ENCODE data around the gene KIR2DL1. TPM values are rescaled to one million over a fixed set of nuclear protein-coding genes. Genes with fewer than 3 reads are reported as not detected.
"Not testable (repeated sequence)": the region's sequence is repeated elsewhere in the genome, so short reads cannot be mapped to it uniquely, and the experiment has no call there.

KIR2DL1 gene
- total and polyA plus RNA-seq, 10 of the 15 experiments (the other 5 are each of a cell fraction or from before 2014, with no cell fraction given): 0.35 TPM; not detected in 9

DNA sequence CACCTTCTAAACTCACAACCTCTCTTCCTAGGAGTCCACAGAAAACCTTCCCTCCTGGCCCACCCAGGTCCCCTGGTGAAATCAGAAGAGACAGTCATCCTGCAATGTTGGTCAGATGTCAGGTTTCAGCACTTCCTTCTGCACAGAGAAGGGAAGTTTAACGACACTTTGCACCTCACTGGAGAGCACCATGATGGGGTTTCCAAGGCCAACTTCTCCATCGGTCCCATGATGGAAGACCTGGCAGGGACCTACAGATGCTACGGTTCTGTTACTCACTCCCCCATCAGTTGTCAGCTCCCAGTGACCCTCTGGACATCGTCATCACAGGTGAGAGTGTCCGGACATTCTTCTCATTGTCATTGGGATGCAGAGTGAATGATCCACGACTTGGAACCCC is 11.0 kb upstream of the KIR2DL1 start:
- ATAC-seq; H3K4me2 ChIP-seq (ENCODE audit: control insufficient read depth, insufficient read depth); H3K36me3 ChIP-seq (ENCODE audit: control insufficient read depth in 2 of 2, insufficient read depth in 2 of 2, low read length in 1 of 2); H3K4me3 ChIP-seq; H3K4me1 ChIP-seq (ENCODE audit: control insufficient read depth, insufficient read depth, low read length); H3K9ac ChIP-seq (ENCODE audit: control insufficient read depth, insufficient read depth, low read length); RAD21 ChIA-PET (ENCODE audit: unreplicated experiment); H3K79me2 ChIP-seq (ENCODE audit: control insufficient read depth, insufficient read depth, low read length); H4K20me1 ChIP-seq (ENCODE audit: control insufficient read depth, insufficient read depth); BruUV-seq (replicated peaks); H2AFZ ChIP-seq (ENCODE audit: control insufficient read depth, low read depth, low read length); H3K27ac ChIP-seq (ENCODE audit: control insufficient read depth, insufficient read depth); H3K27me3 ChIP-seq (replicated peaks in 1 of 2; ENCODE audit: control insufficient read depth in 2 of 2, insufficient read depth in 2 of 2, low read length in 1 of 2); in situ Hi-C loops (cut with MboI); DNase-seq (ENCODE audit: low read depth, low spot score); H3K9me3 ChIP-seq (replicated peaks; ENCODE audit: control insufficient read depth, insufficient read depth, low read length); POLR2A ChIA-PET; SMC1A ChIA-PET (ENCODE audit: uncharacterized antibody, unreplicated experiment); intact Hi-C loops (cut with micrococcal nuclease; ENCODE audit: unreplicated experiment); CTCF ChIA-PET; FAIRE-seq: not testable (repeated sequence)
- WGBS (ENCODE audit: insufficient coverage, insufficient replicate concordance, low lambda C conversion rate, missing lambda C conversion rate): 16% methylated on average over 6 of the region's 6 CpGs

DNA sequence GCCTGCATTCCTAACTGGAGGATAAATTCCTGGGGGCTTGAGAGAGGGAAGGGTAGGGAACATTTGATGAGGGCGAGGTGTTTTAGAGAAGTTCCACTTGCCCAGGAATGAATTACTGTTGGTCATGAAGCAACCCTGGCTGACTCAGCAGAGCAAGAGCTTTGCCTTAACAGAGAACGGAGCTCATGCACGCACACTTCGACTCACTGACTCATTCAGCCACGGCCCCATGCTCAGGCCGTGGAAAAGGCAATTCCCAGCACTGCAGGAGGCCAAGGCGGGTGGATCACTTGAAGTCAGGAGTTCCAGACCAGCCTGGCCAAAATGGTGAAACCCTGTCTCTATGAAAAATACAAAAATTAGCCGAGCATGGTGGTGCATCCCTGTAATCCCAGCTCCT is 5.4 kb upstream of the KIR2DL1 start:
- H3K79me2 ChIP-seq (ENCODE audit: control insufficient read depth, insufficient read depth, low read length); CTCF ChIA-PET; intact Hi-C loops (cut with micrococcal nuclease; ENCODE audit: unreplicated experiment); H3K9ac ChIP-seq (ENCODE audit: control insufficient read depth, insufficient read depth, low read length); POLR2A ChIA-PET; BruUV-seq (replicated peaks); DNase-seq (ENCODE audit: low read depth, low spot score); H3K27me3 ChIP-seq (replicated peaks in 1 of 2; ENCODE audit: control insufficient read depth in 2 of 2, insufficient read depth in 2 of 2, low read length in 1 of 2); H3K27ac ChIP-seq (ENCODE audit: control insufficient read depth, insufficient read depth); ATAC-seq; H3K36me3 ChIP-seq (ENCODE audit: control insufficient read depth in 2 of 2, insufficient read depth in 2 of 2, low read length in 1 of 2); FAIRE-seq; SMC1A ChIA-PET (ENCODE audit: uncharacterized antibody, unreplicated experiment); in situ Hi-C loops (cut with MboI); H3K4me2 ChIP-seq (ENCODE audit: control insufficient read depth, insufficient read depth); H2AFZ ChIP-seq (ENCODE audit: control insufficient read depth, low read depth, low read length); H3K4me1 ChIP-seq (ENCODE audit: control insufficient read depth, insufficient read depth, low read length); H3K9me3 ChIP-seq (replicated peaks; ENCODE audit: control insufficient read depth, insufficient read depth, low read length); RAD21 ChIA-PET (ENCODE audit: unreplicated experiment); H3K4me3 ChIP-seq; H4K20me1 ChIP-seq (ENCODE audit: control insufficient read depth, insufficient read depth): not testable (repeated sequence)
- 14% methylated on average over 8 of the region's 8 CpGs for WGBS (ENCODE audit: insufficient coverage, insufficient replicate concordance, low lambda C conversion rate, missing lambda C conversion rate)

DNA sequence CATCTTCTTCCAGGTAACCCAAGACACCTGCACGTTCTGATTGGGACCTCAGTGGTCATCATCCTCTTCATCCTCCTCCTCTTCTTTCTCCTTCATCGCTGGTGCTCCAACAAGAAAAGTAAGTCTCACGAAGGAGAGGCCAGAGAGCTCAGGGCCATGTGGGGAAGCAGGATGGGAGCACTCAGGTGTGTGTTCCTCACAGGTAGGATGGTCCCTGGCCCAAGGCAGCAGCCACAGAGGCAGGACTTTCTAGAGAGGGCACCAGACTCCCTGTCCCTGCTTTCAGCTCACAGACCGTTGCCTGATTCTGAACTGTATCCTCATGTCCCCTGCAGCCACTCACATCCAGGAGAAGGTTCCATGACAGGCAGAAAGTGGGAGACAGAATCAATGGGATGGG is 3.1 kb upstream of the KIR2DL1 start:
- H3K9ac ChIP-seq (ENCODE audit: control insufficient read depth, insufficient read depth, low read length); BruUV-seq (replicated peaks); H2AFZ ChIP-seq (ENCODE audit: control insufficient read depth, low read depth, low read length); H3K27ac ChIP-seq (ENCODE audit: control insufficient read depth, insufficient read depth); H3K36me3 ChIP-seq (ENCODE audit: control insufficient read depth in 2 of 2, insufficient read depth in 2 of 2, low read length in 1 of 2); H3K27me3 ChIP-seq (replicated peaks in 1 of 2; ENCODE audit: control insufficient read depth in 2 of 2, insufficient read depth in 2 of 2, low read length in 1 of 2); RAD21 ChIA-PET (ENCODE audit: unreplicated experiment); H3K9me3 ChIP-seq (replicated peaks; ENCODE audit: control insufficient read depth, insufficient read depth, low read length); intact Hi-C loops (cut with micrococcal nuclease; ENCODE audit: unreplicated experiment); ATAC-seq; H4K20me1 ChIP-seq (ENCODE audit: control insufficient read depth, insufficient read depth); SMC1A ChIA-PET (ENCODE audit: uncharacterized antibody, unreplicated experiment); H3K4me3 ChIP-seq; DNase-seq (ENCODE audit: low read depth, low spot score); FAIRE-seq; in situ Hi-C loops (cut with MboI); POLR2A ChIA-PET; CTCF ChIA-PET; H3K4me1 ChIP-seq (ENCODE audit: control insufficient read depth, insufficient read depth, low read length); H3K79me2 ChIP-seq (ENCODE audit: control insufficient read depth, insufficient read depth, low read length); H3K4me2 ChIP-seq (ENCODE audit: control insufficient read depth, insufficient read depth): not testable (repeated sequence)
- WGBS (ENCODE audit: insufficient coverage, insufficient replicate concordance, low lambda C conversion rate, missing lambda C conversion rate): 7% methylated on average over 3 of the region's 4 CpGs

DNA sequence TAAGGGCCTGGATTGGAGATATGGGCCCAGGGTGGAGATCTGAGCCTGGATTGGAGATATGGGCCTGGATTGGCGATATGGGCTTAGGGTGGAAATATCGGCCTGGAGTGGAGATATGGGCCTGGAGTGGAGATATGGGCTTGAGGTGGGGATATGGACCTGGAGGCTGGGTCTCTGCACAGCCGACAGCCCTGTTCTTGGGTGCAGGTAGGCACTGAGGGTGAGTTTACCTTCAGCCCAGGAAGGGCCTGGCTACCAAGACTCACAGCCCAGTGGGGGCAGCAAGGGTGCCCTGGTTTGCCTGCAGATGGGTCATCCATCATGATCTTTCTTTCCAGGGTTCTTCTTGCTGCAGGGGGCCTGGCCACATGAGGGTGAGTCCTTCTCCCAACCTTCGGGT is 918 bp downstream of the KIR2DL1 start:
- CTCF ChIA-PET; SMC1A ChIA-PET (ENCODE audit: uncharacterized antibody, unreplicated experiment); BruUV-seq (replicated peaks); FAIRE-seq; DNase-seq (ENCODE audit: low read depth, low spot score); H3K27me3 ChIP-seq (replicated peaks in 1 of 2; ENCODE audit: control insufficient read depth in 2 of 2, insufficient read depth in 2 of 2, low read length in 1 of 2); H3K79me2 ChIP-seq (ENCODE audit: control insufficient read depth, insufficient read depth, low read length); H3K36me3 ChIP-seq (ENCODE audit: control insufficient read depth in 2 of 2, insufficient read depth in 2 of 2, low read length in 1 of 2); intact Hi-C loops (cut with micrococcal nuclease; ENCODE audit: unreplicated experiment); H3K4me1 ChIP-seq (ENCODE audit: control insufficient read depth, insufficient read depth, low read length); H2AFZ ChIP-seq (ENCODE audit: control insufficient read depth, low read depth, low read length); H3K4me2 ChIP-seq (ENCODE audit: control insufficient read depth, insufficient read depth); H3K4me3 ChIP-seq; H4K20me1 ChIP-seq (ENCODE audit: control insufficient read depth, insufficient read depth); RAD21 ChIA-PET (ENCODE audit: unreplicated experiment); POLR2A ChIA-PET; ATAC-seq; H3K9ac ChIP-seq (ENCODE audit: control insufficient read depth, insufficient read depth, low read length); H3K27ac ChIP-seq (ENCODE audit: control insufficient read depth, insufficient read depth); H3K9me3 ChIP-seq (replicated peaks; ENCODE audit: control insufficient read depth, insufficient read depth, low read length): not testable (repeated sequence)
- WGBS (ENCODE audit: insufficient coverage, insufficient replicate concordance, low lambda C conversion rate, missing lambda C conversion rate): 23% methylated on average over 4 of the region's 4 CpGs
- in situ Hi-C loops (cut with MboI): loop anchor here (5.0 kb wide), 1 partner anchor 77 kb away; no protein-coding TSS in a partner anchor
